GM03348 (cell line): ENCODE data around the gene NME2.
A peak's percentile ranks its signal among the peaks of the same experiment; 100 is the strongest.
"Not testable (repeated sequence)": the region's sequence is repeated elsewhere in the genome, so short reads cannot be mapped to it uniquely, and the experiment has no call there.

Source experiments
- DNase-seq: peaks from one replicate; pipeline ENCODE4 v3.0.0; 2012; ENCODE audit warnings: low spot score

The NME2 gene

DNA sequence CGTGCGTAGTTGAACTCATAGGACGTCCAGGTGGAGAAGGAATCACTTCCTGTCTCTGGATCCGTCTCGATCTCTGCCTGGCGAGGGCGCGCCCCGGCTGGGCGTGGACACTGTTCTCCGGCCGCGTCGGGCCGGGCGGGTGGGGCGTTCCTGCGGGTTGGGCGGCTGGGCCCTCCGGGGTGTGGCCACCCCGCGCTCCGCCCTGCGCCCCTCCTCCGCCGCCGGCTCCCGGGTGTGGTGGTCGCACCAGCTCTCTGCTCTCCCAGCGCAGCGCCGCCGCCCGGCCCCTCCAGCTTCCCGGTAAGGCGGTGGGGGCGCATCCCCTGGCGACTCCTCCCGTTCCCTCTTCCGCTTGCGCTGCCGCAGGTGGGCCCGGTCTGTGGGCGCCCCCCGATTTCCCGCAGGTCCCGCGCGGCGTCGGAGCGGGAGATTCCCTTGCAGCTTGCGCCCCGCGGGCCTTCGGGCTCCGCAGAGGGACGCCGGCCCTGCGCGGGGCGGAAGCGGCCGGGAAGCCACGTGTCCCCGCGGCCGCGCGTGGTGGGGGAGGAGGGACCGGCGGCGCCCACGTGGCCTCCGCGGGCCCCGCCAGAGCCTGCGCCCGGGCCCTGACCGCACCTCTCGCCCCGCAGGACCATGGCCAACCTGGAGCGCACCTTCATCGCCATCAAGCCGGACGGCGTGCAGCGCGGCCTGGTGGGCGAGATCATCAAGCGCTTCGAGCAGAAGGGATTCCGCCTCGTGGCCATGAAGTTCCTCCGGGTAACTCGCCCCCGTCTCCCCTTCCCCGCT is at the start of gene NME2:
Gene NME2, plus strand, starts transcription at position 214 of the 789 bp plus-strand sequence. Its CDS starts 420 bp downstream, at position 634.
- peak; percentile 98 for DNase-seq

- no peak for DNase-seq
These were observed 47.6 kb upstream of the NME2 start for GRCh38 chr17:51118330-51119195.

- DNase-seq = peak; percentile 45
These were observed 46.5 kb upstream of the NME2 start for GRCh38 chr17:51119415-51120356.

DNA sequence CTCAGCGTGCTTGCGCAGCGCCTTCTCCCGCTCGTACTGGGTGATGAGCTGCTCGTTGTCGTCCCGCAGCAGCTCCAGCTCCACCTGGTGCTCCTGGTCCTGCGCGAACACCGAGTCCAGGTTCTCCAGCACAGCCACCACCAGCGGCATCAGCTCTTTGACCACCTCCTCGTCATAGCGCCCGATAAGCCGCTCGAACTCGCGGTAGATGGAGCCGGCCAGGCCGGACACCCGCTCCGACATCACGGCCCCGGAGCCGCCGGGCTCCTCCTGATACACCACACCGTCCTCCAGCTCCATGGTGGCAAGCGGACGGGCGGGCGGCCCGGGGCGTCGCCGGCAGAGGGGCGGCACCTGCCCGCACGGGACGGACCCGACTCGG is 45.9 kb upstream of the NME2 start:
- peak; percentile 37 for DNase-seq

DNA sequence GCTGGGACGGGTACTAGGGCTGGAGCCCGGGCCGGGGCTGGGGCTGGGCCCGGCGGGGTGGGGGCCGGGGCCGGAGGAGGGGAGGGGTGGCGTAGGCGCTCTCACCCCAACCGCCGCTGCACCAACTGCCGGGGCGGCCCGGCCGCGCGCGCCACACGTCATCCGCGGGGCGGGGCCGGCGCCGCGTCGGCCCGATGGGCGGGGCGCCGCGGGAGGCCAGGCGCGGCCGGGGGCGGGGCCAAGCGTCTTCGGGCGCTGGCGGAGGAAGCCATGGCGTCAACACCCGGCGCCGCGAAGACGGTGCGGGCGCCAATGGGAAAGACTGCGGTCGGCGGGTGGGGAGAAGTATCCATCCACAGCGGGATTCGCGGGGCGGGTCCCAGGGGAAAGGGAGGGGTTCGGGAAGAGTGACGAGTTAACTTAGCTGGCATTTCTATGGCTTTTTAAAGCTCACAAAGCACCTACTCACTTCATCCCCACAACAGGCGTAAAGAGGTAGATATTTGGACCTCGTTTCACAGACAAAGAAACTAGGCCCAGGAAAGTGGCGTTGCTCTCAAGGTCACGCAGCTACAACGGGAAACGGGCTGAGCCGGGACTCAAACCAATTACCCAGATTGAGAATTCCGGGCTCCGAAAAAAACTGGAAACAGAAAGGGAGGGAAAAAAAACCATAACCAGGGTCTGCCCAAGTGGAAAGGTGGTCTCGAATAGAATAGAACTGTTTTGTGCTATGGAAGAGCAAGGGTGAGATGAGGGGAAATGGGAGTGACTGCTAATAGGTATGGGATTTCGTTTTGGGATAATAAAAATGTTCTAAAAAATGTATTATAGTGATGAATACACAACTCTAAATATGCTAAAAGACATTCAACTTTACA is 45.2 kb upstream of the NME2 start, which contains the start of gene SPAG9:
Gene SPAG9, minus strand, starts transcription at position 130 of the 881 bp plus-strand sequence. CDS start 212 bp downstream, outside the sequence.
- peak; percentile 98 for DNase-seq

- peak; percentile 86 for DNase-seq
These were observed 44.4 kb upstream of the NME2 start for GRCh38 chr17:51121620-51122472.

- not testable (repeated sequence) for DNase-seq
These were observed 43.6 kb upstream of the NME2 start for GRCh38 chr17:51122473-51123115.

DNA sequence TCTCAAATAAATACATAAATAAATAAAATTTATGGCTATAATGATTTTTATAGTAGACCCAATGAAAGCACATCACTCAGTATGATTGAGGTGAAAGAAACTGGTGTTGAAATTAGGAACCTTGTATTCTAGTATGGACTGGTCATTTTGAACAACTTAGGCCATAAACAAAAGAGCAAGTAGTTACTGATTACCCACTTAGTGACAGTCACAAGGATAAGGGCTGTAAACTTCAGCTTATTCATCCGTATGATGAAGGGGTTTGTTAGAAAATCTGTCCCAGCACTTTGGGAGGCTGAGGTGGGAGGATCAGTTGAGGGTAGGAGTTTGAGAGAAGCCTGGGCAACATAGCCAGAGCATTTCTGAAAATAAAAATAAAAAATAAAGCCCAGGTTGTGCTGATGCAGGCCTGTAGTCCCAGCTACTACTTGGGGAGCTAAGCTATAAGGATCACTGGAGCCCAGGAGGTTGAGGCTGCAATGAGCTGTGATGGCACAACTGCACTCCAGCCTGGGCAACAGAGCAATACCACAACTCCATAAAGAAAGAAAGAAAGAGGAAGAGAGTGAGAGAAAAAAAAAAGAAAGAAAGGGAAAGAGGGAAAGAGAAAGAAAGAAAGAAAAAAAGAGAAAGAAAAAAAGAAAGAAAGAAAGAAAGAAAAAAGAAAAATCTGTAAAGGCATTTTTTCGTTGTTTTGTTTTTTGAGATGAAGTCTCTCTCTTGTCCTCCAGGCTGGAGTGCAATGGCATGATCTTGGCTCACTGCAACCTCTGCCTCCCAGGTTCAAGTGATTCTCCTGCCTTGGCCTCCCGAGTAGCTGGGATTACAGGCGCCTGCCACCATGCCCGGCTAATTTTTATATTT is 41.3 kb upstream of the NME2 start:
- no peak for DNase-seq

- DNase-seq = no peak
These were observed 38.1 kb upstream of the NME2 start for GRCh38 chr17:51128076-51128475.

DNA sequence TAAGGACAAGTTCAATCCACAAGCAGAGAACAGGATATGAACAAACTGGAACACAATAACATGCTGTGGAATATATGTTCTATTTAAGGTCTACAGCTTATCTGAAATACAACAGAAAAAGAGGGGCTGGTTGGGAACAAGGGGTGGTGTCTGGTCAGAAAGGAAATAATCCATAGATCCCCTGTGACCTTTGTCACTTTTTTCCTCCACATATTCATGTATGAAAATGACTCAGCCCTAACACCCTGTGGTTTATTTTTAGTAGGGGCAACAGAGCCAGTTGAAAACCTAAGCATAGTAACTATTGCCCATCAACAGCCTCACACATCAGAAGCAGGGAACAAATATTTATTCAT is 33.3 kb upstream of the NME2 start:
- DNase-seq = peak; percentile 20

DNA sequence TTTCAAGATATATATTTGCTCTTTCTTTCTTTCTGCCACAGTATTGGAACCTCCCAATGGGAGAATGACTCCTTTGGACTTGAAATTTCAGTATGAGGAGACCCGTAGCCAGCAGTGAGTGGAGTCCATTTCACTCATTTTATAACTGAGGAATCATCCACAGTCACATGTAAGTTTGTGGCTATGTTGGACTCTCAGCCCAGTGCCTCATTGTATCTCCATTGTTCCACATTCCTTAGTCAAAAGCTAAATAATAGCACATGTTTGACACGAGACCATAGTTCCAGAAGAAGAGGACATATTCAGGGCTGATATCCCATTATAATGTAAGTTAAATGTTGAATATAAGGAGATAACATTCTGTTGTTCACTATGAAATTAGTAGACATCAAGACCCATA is 32.8 kb upstream of the NME2 start:
- DNase-seq = peak; percentile 32

GRCh38 chr17:51135956-51136355 is 30.3 kb upstream of the NME2 start:
- DNase-seq = no peak

- no peak for DNase-seq
These were observed 23.6 kb upstream of the NME2 start for GRCh38 chr17:51142597-51142996.

GRCh38 chr17:51144266-51145022 is 21.8 kb upstream of the NME2 start:
- no peak for DNase-seq

- no peak for DNase-seq
These were observed 18.6 kb upstream of the NME2 start for GRCh38 chr17:51147650-51148049.

GRCh38 chr17:51149163-51149562 is 17.0 kb upstream of the NME2 start:
- DNase-seq = no peak

DNA sequence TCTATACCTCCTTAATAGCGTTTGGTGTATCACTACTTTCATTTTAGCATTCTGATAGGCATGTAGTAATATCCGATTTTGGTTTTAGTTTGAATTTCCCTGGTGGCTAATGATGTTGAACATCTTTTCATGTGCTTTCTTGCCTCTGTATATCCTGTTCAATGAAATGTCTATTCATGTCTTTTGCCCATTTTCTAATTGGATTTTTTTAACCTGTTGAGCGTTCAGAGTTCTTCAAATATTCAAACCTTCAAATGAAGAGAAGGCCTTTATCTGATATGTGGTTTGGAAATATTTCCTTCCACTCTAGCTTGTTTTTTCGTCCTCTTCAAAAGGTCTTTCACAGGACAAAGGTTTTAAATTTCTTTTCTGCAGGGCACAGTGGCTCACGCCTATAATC is 15.3 kb upstream of the NME2 start:
- no peak for DNase-seq

GRCh38 chr17:51152766-51153209 is 13.4 kb upstream of the NME2 start:
- peak; percentile 19 for DNase-seq
